BE2C (cell line): ENCODE results near the gene SLC38A1.
"Not testable (repeated sequence)": the region's sequence is repeated elsewhere in the genome, so short reads cannot be mapped to it uniquely, and the experiment has no call there.

ENCODE experiments used
- DNase-seq: peaks from one replicate; pipeline ENCODE4 v3.0.0-alpha.2; 2020
- H3K27me3 ChIP-seq: fragments of 250-450 bp; sonication (Bioruptor Pico); 2 replicates; pipeline ENCODE4 v1.5.1; 2020; ENCODE audit warnings: mild to moderate bottlenecking
- H3K36me3 ChIP-seq: fragments of 250-450 bp; sonication (Bioruptor Pico); 2 replicates; pipeline ENCODE4 v1.5.1; 2020; ENCODE audit warnings: mild to moderate bottlenecking
- H3K4me1 ChIP-seq: fragments of 250-450 bp; sonication (Bioruptor Pico); 2 replicates; pipeline ENCODE4 v1.5.1; 2020
- H3K4me3 ChIP-seq: 2 replicates; pipeline ENCODE4 v1.5.1; 2011; ENCODE audit warnings: low read depth, low read length
- H3K9me3 ChIP-seq: fragments of 250-450 bp; sonication (Bioruptor Pico); 2 replicates; pipeline ENCODE4 v1.5.1; 2020
- CTCF ChIP-seq: IDR thresholded peaks from 2 replicates; pipeline ENCODE4 v1.5.1; 2012; ENCODE audit warnings: mild to moderate bottlenecking, low read depth, low read length

Gene SLC38A1

GRCh38 chr12:46299851-46300250 lies 31.0 kb upstream of the SLC38A1 start:
- Histone ChIP-seq H3K4me1 (no peaks in the 10 kb centered on the region), H3K9me3 (no peaks in the 10 kb centered on the region), H3K4me3 (no peak overlapping the region), H3K27me3 (no peaks in the 10 kb centered on the region; the same call in 1 of the 2 replicates), H3K36me3 (no peaks in the 10 kb centered on the region)
- TF ChIP-seq CTCF, result no peak
- DNase-seq, result no peak

- no peaks in the 10 kb centered on the region for H3K9me3 ChIP-seq
- no peaks in the 10 kb centered on the region; the same call in 1 of the 2 replicates for H3K27me3 ChIP-seq
- DNase-seq, result no peak
- no peaks in the 10 kb centered on the region for H3K36me3 ChIP-seq
- H3K4me3 ChIP-seq, result no peak overlapping the region
- no peaks in the 10 kb centered on the region for H3K4me1 ChIP-seq
- TF ChIP-seq CTCF, result no peak
These were observed 29.4 kb upstream of the SLC38A1 start for GRCh38 chr12:46298261-46298660.

GRCh38 chr12:46296822-46297221 lies 28.0 kb upstream of the SLC38A1 start:
- H3K4me3 ChIP-seq, result no peak overlapping the region
- DNase-seq, result no peak
- no peaks in the 10 kb centered on the region for H3K9me3 ChIP-seq
- H3K27me3 ChIP-seq, result no peaks in the 10 kb centered on the region; the same call in 1 of the 2 replicates
- H3K36me3 ChIP-seq, result no peaks in the 10 kb centered on the region
- no peaks in the 10 kb centered on the region for H3K4me1 ChIP-seq
- no peak for TF ChIP-seq CTCF

GRCh38 chr12:46292754-46293402 lies 24.0 kb upstream of the SLC38A1 start:
- TF ChIP-seq CTCF, result no peak
- no peak overlapping the region for H3K4me3 ChIP-seq
- no peaks in the 10 kb centered on the region for H3K9me3 ChIP-seq
- no peaks in the 10 kb centered on the region for H3K36me3 ChIP-seq
- no peak for DNase-seq
- no peaks in the 10 kb centered on the region; the same call in 1 of the 2 replicates for H3K27me3 ChIP-seq
- no peaks in the 10 kb centered on the region for H3K4me1 ChIP-seq

GRCh38 chr12:46291953-46292352 lies 23.1 kb upstream of the SLC38A1 start:
- H3K4me3 ChIP-seq, H3K36me3 ChIP-seq, H3K4me1 ChIP-seq, H3K9me3 ChIP-seq, H3K27me3 ChIP-seq, DNase-seq: not testable (repeated sequence)

GRCh38 chr12:46285177-46285576 lies 16.3 kb upstream of the SLC38A1 start:
- H3K4me1 ChIP-seq, H3K36me3 ChIP-seq, DNase-seq, H3K27me3 ChIP-seq, H3K4me3 ChIP-seq, H3K9me3 ChIP-seq: not testable (repeated sequence)

GRCh38 chr12:46282829-46283228 lies 14.0 kb upstream of the SLC38A1 start:
- Histone ChIP-seq H3K9me3 (peaks cover 4% of the 10 kb centered on the region; the same call in 1 of the 2 replicates), H3K27me3 (no peaks in the 10 kb centered on the region), H3K4me1 (no peaks in the 10 kb centered on the region), H3K4me3 (no peak overlapping the region), H3K36me3 (no peaks in the 10 kb centered on the region)
- no peak for DNase-seq
- TF ChIP-seq CTCF, result no peak
